HCT116 (cell line): ENCODE data around the gene TGFBR3L. TPM values are rescaled to one million over a fixed set of nuclear protein-coding genes. Genes with fewer than 3 reads are reported as not detected.

Experiments
- ATAC-seq: fragments of 200-7000 bp; cut with Tn5 transposase; 2 replicates; pipeline ENCODE4 v1.9.1; 2020; ENCODE audit warnings: mild to moderate bottlenecking, moderate library complexity
- BruUV-seq: library from RNA; stranded (reverse); fragments of 400-500 nt; replicated peaks from 2 replicates; lab custom pipeline; 2021; lab: Mats Ljungman, UMichigan
- CTCF ChIA-PET: fragments of 300-600 bp; sonication (Branson Sonifier 250); formaldehyde crosslinking; loops from one replicate; lab custom pipeline; 2021; ENCODE audit warnings: antibody characterized with exemption; lab: Charles Lee
- POLR2A ChIA-PET: fragments of 300-600, 350-600 bp; sonication (Branson Sonifier 250); formaldehyde crosslinking; loops from one replicate; lab custom pipeline; 2021; ENCODE audit warnings: antibody characterized with exemption; lab: Charles Lee
- RAD21 ChIA-PET, 2 experiments: fragments of 300-600 bp; sonication (Branson Sonifier 250); formaldehyde crosslinking; loops; one replicate each; lab custom pipeline; 2023; ENCODE audit warnings: low total read pairs in 2 of 2; ENCODE audit not compliant: uncharacterized antibody in 2 of 2, unreplicated experiment in 2 of 2, low non-redundant PET in 1 of 2; lab: Charles Lee
- DNase-seq: peaks from one replicate; pipeline ENCODE4 v3.0.0-alpha.2; 2010; ENCODE audit warnings: low read depth, low spot score
- H2AFZ ChIP-seq: fragments of 200-600 bp; shearing (Covaris generic), sonication (generic); 2 replicates; pipeline ENCODE4 v1.6.1; 2017; ENCODE audit warnings: low read depth, mixed run types, mixed read lengths, antibody characterized with exemption, low read length; ENCODE audit not compliant: poor library complexity, severe bottlenecking
- H3K27ac ChIP-seq: 2 replicates; pipeline ENCODE4 v1.5.1; 2012; ENCODE audit warnings: low read depth, low read length
- H3K27me3 ChIP-seq: fragments of 200-600 bp; sonication (generic); 2 replicates; pipeline ENCODE4 v1.6.1; 2016; ENCODE audit warnings: mixed run types, low read length, mixed read lengths; ENCODE audit not compliant: insufficient read depth
- H3K36me3 ChIP-seq, 2 experiments: fragments of 200-500 bp in 1 of 2; fragments of 200-600 bp in 1 of 2; sonication (Bioruptor generic) in 1 of 2; sonication (generic) in 1 of 2; 2 replicates each; pipeline versions ENCODE4 v1.5.1 to v1.6.1; 2014 to 2016; ENCODE audit warnings: low read length in 2 of 2, inconsistent platforms in 1 of 2, mixed read lengths in 1 of 2, mixed run types in 1 of 2; ENCODE audit not compliant: insufficient read depth in 2 of 2, control insufficient read depth in 1 of 2
- H3K4me1 ChIP-seq, 2 experiments: fragments of 200-600 bp in 1 of 2; sonication (generic) in 1 of 2; 2 replicates each; pipeline versions ENCODE4 v1.5.1 to v1.6.1; 2012 to 2017; ENCODE audit warnings: low read length in 2 of 2, inconsistent platforms in 1 of 2, mild to moderate bottlenecking in 1 of 2, mixed read lengths in 1 of 2, mixed run types in 1 of 2, moderate library complexity in 1 of 2; ENCODE audit not compliant: insufficient read depth in 2 of 2, control insufficient read depth in 1 of 2
- H3K4me2 ChIP-seq: fragments of 200-600 bp; sonication (generic); 2 replicates; pipeline ENCODE4 v1.6.1; 2017; ENCODE audit warnings: mixed run types, low read length, mixed read lengths
- H3K4me3 ChIP-seq, 2 experiments: fragments of 200-600 bp in 1 of 2; sonication (generic) in 1 of 2; replicated peaks in 1 of 2; 2 replicates each; pipeline ENCODE4 v1.5.1; 2011 to 2016; ENCODE audit warnings: low read length in 2 of 2, control low read depth in 1 of 2, low read depth in 1 of 2, mild to moderate bottlenecking in 1 of 2, mixed read lengths in 1 of 2, mixed run types in 1 of 2
- H3K79me2 ChIP-seq: fragments of 200-600 bp; sonication (generic); 2 replicates; pipeline ENCODE4 v1.6.1; 2017; ENCODE audit warnings: mild to moderate bottlenecking, mixed run types, low read length, moderate library complexity, mixed read lengths; ENCODE audit not compliant: insufficient read depth
- H3K9ac ChIP-seq: fragments of 200-600 bp; sonication (generic); 2 replicates; pipeline ENCODE4 v1.6.1; 2016; ENCODE audit warnings: low read length, mixed read lengths
- H3K9me2 ChIP-seq: fragments of 200-600 bp; sonication (generic), shearing (Covaris generic); 2 replicates; pipeline ENCODE4 v1.6.1; 2017; ENCODE audit warnings: mixed run types, mild to moderate bottlenecking, moderate library complexity; ENCODE audit not compliant: insufficient read depth
- H3K9me3 ChIP-seq, 2 experiments: fragments of 200-500 bp in 1 of 2; fragments of 200-600 bp in 1 of 2; sonication (Bioruptor generic) in 1 of 2; sonication (generic) in 1 of 2; 2 replicates each; pipeline ENCODE4 v1.6.1; 2014 to 2017; ENCODE audit warnings: low read length in 2 of 2, mixed read lengths in 2 of 2, inconsistent platforms in 1 of 2, low read depth in 1 of 2, mild to moderate bottlenecking in 1 of 2, mixed run types in 1 of 2, moderate library complexity in 1 of 2; ENCODE audit not compliant: control insufficient read depth in 1 of 2, insufficient read depth in 1 of 2
- H4K20me1 ChIP-seq: fragments of 200-600 bp; sonication (generic), shearing (Covaris generic); 2 replicates; pipeline ENCODE4 v1.6.1; 2017; ENCODE audit warnings: mixed run types, mild to moderate bottlenecking, moderate library complexity; ENCODE audit not compliant: insufficient read depth
- CEBPB ChIP-seq: IDR thresholded peaks from 2 replicates; pipeline ENCODE4 v1.6.1; 2012; ENCODE audit warnings: low read depth
- EGR1 ChIP-seq: IDR thresholded peaks from 2 replicates; pipeline ENCODE4 v1.6.1; 2012; ENCODE audit warnings: low read depth
- ELF1 ChIP-seq: IDR thresholded peaks from 2 replicates; pipeline ENCODE4 v1.6.1; 2012; ENCODE audit warnings: low read depth, borderline replicate concordance
- EZH2phosphoT487 ChIP-seq: fragments of 200-600 bp; IDR thresholded peaks from 2 replicates; pipeline ENCODE4 v1.6.1; 2018; ENCODE audit warnings: antibody characterized with exemption, borderline replicate concordance
- FOSL1 ChIP-seq: IDR thresholded peaks from 2 replicates; pipeline ENCODE4 v1.6.1; 2012; ENCODE audit warnings: low read depth
- JUND ChIP-seq: IDR thresholded peaks from 2 replicates; pipeline ENCODE4 v1.6.1; 2012
- MAX ChIP-seq: IDR thresholded peaks from 2 replicates; pipeline ENCODE4 v1.6.1; 2012
- POLR2A ChIP-seq: IDR thresholded peaks from 2 replicates; pipeline ENCODE4 v1.7.0; 2011; ENCODE audit warnings: borderline replicate concordance; ENCODE audit not compliant: insufficient read depth, insufficient read length; ENCODE audit errors: extremely low read depth
- POLR2AphosphoS5 ChIP-seq: IDR thresholded peaks from 2 replicates; pipeline ENCODE4 v1.6.1; 2011; ENCODE audit warnings: mild to moderate bottlenecking, low read depth, low read length, moderate library complexity
- SIN3A ChIP-seq: IDR thresholded peaks from 2 replicates; pipeline ENCODE4 v1.6.1; 2012; ENCODE audit warnings: low read depth
- SP1 ChIP-seq: IDR thresholded peaks from 2 replicates; pipeline ENCODE4 v1.6.1; 2012; ENCODE audit warnings: low read depth
- TCF7L2 ChIP-seq: IDR thresholded peaks from 2 replicates; pipeline ENCODE4 v1.7.0; 2011; ENCODE audit warnings: borderline replicate concordance, inconsistent platforms; ENCODE audit not compliant: insufficient read depth, insufficient read length; ENCODE audit errors: extremely low read depth
- YY1 ChIP-seq: IDR thresholded peaks from 2 replicates; pipeline ENCODE4 v1.6.1; 2011; ENCODE audit warnings: low read length, low read depth, moderate library complexity, mild to moderate bottlenecking; ENCODE audit not compliant: insufficient replicate concordance; ENCODE audit errors: extremely low read depth
- ZFX ChIP-seq: fragments of 450-650 bp; IDR thresholded peaks from 2 replicates; pipeline ENCODE4 v1.6.1; 2017
- intact Hi-C: fragments of 100-400 bp; cut with micrococcal nuclease; formaldehyde crosslinking; loops from 2 replicates; pipeline ENCODE4 v1.10.0; 2022
- total RNA-seq: library from RNA; stranded (reverse); gene quantifications from one replicate; pipeline ENCODE4 v1.2.1, GENCODE V29; 2021; ENCODE audit not compliant: unreplicated experiment
- TF ChIP-seq, protein P1 (sequence below): IDR thresholded peaks from 2 replicates; pipeline ENCODE4 v1.6.1; 2011; ENCODE audit warnings: mild to moderate bottlenecking, low read length, moderate library complexity; ENCODE audit not compliant: insufficient replicate concordance; ENCODE audit errors: extremely low read depth
- TF ChIP-seq, protein P2 (sequence below): IDR thresholded peaks from 2 replicates; pipeline ENCODE4 v1.6.1; 2012; ENCODE audit warnings: low read depth

Gene TGFBR3L
- total RNA-seq, 1 experiment from 2014 or later, result 30.9 TPM

GRCh38 chr19:7953576-7953975, 38.9 kb downstream of the TGFBR3L start:
- no peak overlapping the region for H3K4me3 ChIP-seq
- peaks cover 0 to 8% of the 10 kb centered on the region in 2 experiments; a peak in 1 of 4 replicates for H3K4me1 ChIP-seq
- ChIA-PET CTCF (interaction anchor here (0.8 kb wide), 1 partner anchor 10 kb away, joined by 3 read pairs; the partner anchor contains the start of gene TIMM44), POLR2A (no interaction called here), RAD21 (no interaction called here)
- no peaks in the 10 kb centered on the region for H3K27me3 ChIP-seq
- H3K9me3 ChIP-seq, result no peaks in the 10 kb centered on the region
- no peak for DNase-seq
- H3K36me3 ChIP-seq, result 0 out of 4 replicates have a peak, but pooled peaks cover 0 to 4% of the 10 kb centered on the region in 2 experiments
- H3K27ac ChIP-seq, result no peak overlapping the region
- H2AFZ ChIP-seq, result no peak overlapping the region
- TF ChIP-seq, protein P1, sequence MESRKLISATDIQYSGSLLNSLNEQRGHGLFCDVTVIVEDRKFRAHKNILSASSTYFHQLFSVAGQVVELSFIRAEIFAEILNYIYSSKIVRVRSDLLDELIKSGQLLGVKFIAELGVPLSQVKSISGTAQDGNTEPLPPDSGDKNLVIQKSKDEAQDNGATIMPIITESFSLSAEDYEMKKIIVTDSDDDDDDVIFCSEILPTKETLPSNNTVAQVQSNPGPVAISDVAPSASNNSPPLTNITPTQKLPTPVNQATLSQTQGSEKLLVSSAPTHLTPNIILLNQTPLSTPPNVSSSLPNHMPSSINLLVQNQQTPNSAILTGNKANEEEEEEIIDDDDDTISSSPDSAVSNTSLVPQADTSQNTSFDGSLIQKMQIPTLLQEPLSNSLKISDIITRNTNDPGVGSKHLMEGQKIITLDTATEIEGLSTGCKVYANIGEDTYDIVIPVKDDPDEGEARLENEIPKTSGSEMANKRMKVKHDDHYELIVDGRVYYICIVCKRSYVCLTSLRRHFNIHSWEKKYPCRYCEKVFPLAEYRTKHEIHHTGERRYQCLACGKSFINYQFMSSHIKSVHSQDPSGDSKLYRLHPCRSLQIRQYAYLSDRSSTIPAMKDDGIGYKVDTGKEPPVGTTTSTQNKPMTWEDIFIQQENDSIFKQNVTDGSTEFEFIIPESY, result no peak
- TF ChIP-seq TCF7L2 (no peak), MAX (no peak), FOSL1 (no peak), POLR2A (no peak), ELF1 (no peak), CEBPB (no peak), SIN3A (no peak), JUND (no peak), ZFX (no peak), EGR1 (no peak), YY1 (no peak), POLR2AphosphoS5 (no peak), SP1 (no peak), EZH2phosphoT487 (no peak)
- TF ChIP-seq, protein P2, sequence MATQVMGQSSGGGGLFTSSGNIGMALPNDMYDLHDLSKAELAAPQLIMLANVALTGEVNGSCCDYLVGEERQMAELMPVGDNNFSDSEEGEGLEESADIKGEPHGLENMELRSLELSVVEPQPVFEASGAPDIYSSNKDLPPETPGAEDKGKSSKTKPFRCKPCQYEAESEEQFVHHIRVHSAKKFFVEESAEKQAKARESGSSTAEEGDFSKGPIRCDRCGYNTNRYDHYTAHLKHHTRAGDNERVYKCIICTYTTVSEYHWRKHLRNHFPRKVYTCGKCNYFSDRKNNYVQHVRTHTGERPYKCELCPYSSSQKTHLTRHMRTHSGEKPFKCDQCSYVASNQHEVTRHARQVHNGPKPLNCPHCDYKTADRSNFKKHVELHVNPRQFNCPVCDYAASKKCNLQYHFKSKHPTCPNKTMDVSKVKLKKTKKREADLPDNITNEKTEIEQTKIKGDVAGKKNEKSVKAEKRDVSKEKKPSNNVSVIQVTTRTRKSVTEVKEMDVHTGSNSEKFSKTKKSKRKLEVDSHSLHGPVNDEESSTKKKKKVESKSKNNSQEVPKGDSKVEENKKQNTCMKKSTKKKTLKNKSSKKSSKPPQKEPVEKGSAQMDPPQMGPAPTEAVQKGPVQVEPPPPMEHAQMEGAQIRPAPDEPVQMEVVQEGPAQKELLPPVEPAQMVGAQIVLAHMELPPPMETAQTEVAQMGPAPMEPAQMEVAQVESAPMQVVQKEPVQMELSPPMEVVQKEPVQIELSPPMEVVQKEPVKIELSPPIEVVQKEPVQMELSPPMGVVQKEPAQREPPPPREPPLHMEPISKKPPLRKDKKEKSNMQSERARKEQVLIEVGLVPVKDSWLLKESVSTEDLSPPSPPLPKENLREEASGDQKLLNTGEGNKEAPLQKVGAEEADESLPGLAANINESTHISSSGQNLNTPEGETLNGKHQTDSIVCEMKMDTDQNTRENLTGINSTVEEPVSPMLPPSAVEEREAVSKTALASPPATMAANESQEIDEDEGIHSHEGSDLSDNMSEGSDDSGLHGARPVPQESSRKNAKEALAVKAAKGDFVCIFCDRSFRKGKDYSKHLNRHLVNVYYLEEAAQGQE, result no peak
- H4K20me1 ChIP-seq, result no peaks in the 10 kb centered on the region
- ATAC-seq, result no peak
- BruUV-seq, result no TSS peak
- H3K9ac ChIP-seq, result no peak overlapping the region
- no peaks in the 10 kb centered on the region for H3K79me2 ChIP-seq
- H3K4me2 ChIP-seq, result no peak overlapping the region
- intact Hi-C loops, result no loop called here
- no peaks in the 10 kb centered on the region for H3K9me2 ChIP-seq
